Measurements from ENCODE around the gene CDIPT.
A peak's percentile ranks its signal among the peaks of the same experiment; 100 is the strongest.

CDIPT gene

GRCh38 chr16:29903590-29903989, 40.6 kb upstream of the CDIPT start:
- H3K27ac ChIP-seq (ENCODE audit: low read length, poor library complexity, severe bottlenecking) = no peak overlapping the region

GRCh38 chr16:29901607-29901945, 38.5 kb upstream of the CDIPT start:
- 92% methylated on average over 19 of the region's 19 CpGs for WGBS
- H2AFZ ChIP-seq (ENCODE audit: low read depth, low read length) = peak overlapping the region; percentile 30

More at GRCh38 chr16:29903590-29903989, 40.6 kb upstream of the CDIPT start:
- Histone ChIP-seq H2BK120ac (ENCODE audit: low read depth, low read length) (no peak overlapping the region), H3K79me1 (replicated peaks; ENCODE audit: low read length, poor library complexity, severe bottlenecking) (peaks cover 25% of the 10 kb centered on the region), H3K9ac (ENCODE audit: low read length) (no peak overlapping the region), H4K91ac (ENCODE audit: low read length) (no peak overlapping the region), H3K4me2 (ENCODE audit: low read length, poor library complexity, severe bottlenecking) (no peak overlapping the region), H3K14ac (ENCODE audit: low read length in 2 of 2) (no peak overlapping the region), H2AK5ac (ENCODE audit: low read length, severe bottlenecking) (no peak overlapping the region), H2BK15ac (ENCODE audit: low read depth, poor library complexity, severe bottlenecking) (no peak overlapping the region), H3K27me3 (ENCODE audit: control insufficient read depth in 1 of 2, insufficient read depth in 1 of 2, low read length in 2 of 2) (peaks cover 0 to 5% of the 10 kb centered on the region in 2 experiments), H3K23ac (ENCODE audit: low read length in 2 of 2) (no peak overlapping the region), H3K36me3 (ENCODE audit: control insufficient read depth in 1 of 2, insufficient read depth in 2 of 2, low read depth in 1 of 2, low read length in 2 of 2) (peaks cover 12 to 36% of the 10 kb centered on the region in 2 experiments), H3K4ac (ENCODE audit: low read depth in 1 of 2, low read length in 2 of 2) (no peak overlapping the region), H3K18ac (ENCODE audit: low read depth in 1 of 2, low read length in 2 of 2) (no peak overlapping the region), H2AFZ (ENCODE audit: low read depth, low read length) (no peak overlapping the region), H2BK12ac (ENCODE audit: low read length in 2 of 2) (no peak overlapping the region), H4K8ac (ENCODE audit: low read length) (no peak overlapping the region), H3K9me3 (ENCODE audit: control insufficient read depth, low read length) (no peaks in the 10 kb centered on the region), H2BK5ac (ENCODE audit: low read depth, low read length, poor library complexity, severe bottlenecking) (no peak overlapping the region), H3K4me3 (ENCODE audit: insufficient read depth in 1 of 2, low read depth in 1 of 2, low read length in 2 of 2) (no peak overlapping the region), H3K4me1 (ENCODE audit: control insufficient read depth, insufficient read depth, low read depth, low read length) (peaks cover 24% of the 10 kb centered on the region)
- DNase-seq = no peak
- WGBS = 79% methylated on average over 4 of the region's 4 CpGs

GRCh38 chr16:29900888-29901606, 38.0 kb upstream of the CDIPT start:
- Histone ChIP-seq H3K18ac (ENCODE audit: low read depth in 1 of 2, low read length in 2 of 2) (peak overlapping the region in 1 of 2 experiments; percentile 29), H2AFZ (ENCODE audit: low read depth, low read length) (peak overlapping the region; percentile 15), H3K79me1 (replicated peaks; ENCODE audit: low read length, poor library complexity, severe bottlenecking) (peaks cover 27% of the 10 kb centered on the region), H3K23ac (ENCODE audit: low read length in 2 of 2) (no peak overlapping the region), H2BK5ac (ENCODE audit: low read depth, low read length, poor library complexity, severe bottlenecking) (peak overlapping the region; percentile 35), H4K8ac (ENCODE audit: low read length) (peak overlapping the region; percentile 75), H2AK5ac (ENCODE audit: low read length, severe bottlenecking) (peak overlapping the region; percentile 95), H2BK12ac (ENCODE audit: low read length in 2 of 2) (no peak overlapping the region), H3K27ac (ENCODE audit: low read length, poor library complexity, severe bottlenecking) (peak overlapping the region; percentile 92), H3K4me3 (ENCODE audit: insufficient read depth in 1 of 2, low read depth in 1 of 2, low read length in 2 of 2) (peak overlapping the region; percentile 65 to 83), H3K4me1 (ENCODE audit: control insufficient read depth, insufficient read depth, low read depth, low read length) (peaks cover 35% of the 10 kb centered on the region), H3K14ac (ENCODE audit: low read length in 2 of 2) (peak overlapping the region in 1 of 2 experiments; percentile 11), H3K36me3 (ENCODE audit: control insufficient read depth in 1 of 2, insufficient read depth in 2 of 2, low read depth in 1 of 2, low read length in 2 of 2) (peaks cover 0 to 26% of the 10 kb centered on the region in 2 experiments), H3K9me3 (ENCODE audit: control insufficient read depth, low read length) (no peaks in the 10 kb centered on the region), H4K91ac (ENCODE audit: low read length) (no peak overlapping the region), H2BK120ac (ENCODE audit: low read depth, low read length) (no peak overlapping the region), H3K9ac (ENCODE audit: low read length) (peak overlapping the region; percentile 75), H3K4ac (ENCODE audit: low read depth in 1 of 2, low read length in 2 of 2) (no peak overlapping the region), H3K4me2 (ENCODE audit: low read length, poor library complexity, severe bottlenecking) (peak overlapping the region; percentile 96), H2BK15ac (ENCODE audit: low read depth, poor library complexity, severe bottlenecking) (no peak overlapping the region), H3K27me3 (ENCODE audit: control insufficient read depth in 1 of 2, insufficient read depth in 1 of 2, low read length in 2 of 2) (peaks cover 0 to 25% of the 10 kb centered on the region in 2 experiments)
- WGBS = 48% methylated on average over 22 of the region's 31 CpGs
- DNase-seq = no peak

More at GRCh38 chr16:29901607-29901945, 38.5 kb upstream of the CDIPT start:
- Histone ChIP-seq H3K4me3 (ENCODE audit: insufficient read depth in 1 of 2, low read depth in 1 of 2, low read length in 2 of 2) (peak overlapping the region; percentile 65 to 83), H3K9ac (ENCODE audit: low read length) (no peak overlapping the region), H2AK5ac (ENCODE audit: low read length, severe bottlenecking) (peak overlapping the region; percentile 95), H3K4ac (ENCODE audit: low read depth in 1 of 2, low read length in 2 of 2) (no peak overlapping the region), H3K79me1 (replicated peaks; ENCODE audit: low read length, poor library complexity, severe bottlenecking) (peaks cover 30% of the 10 kb centered on the region), H3K27me3 (ENCODE audit: control insufficient read depth in 1 of 2, insufficient read depth in 1 of 2, low read length in 2 of 2) (peaks cover 0 to 22% of the 10 kb centered on the region in 2 experiments), H3K4me1 (ENCODE audit: control insufficient read depth, insufficient read depth, low read depth, low read length) (peaks cover 35% of the 10 kb centered on the region), H4K8ac (ENCODE audit: low read length) (no peak overlapping the region), H3K14ac (ENCODE audit: low read length in 2 of 2) (no peak overlapping the region), H2BK12ac (ENCODE audit: low read length in 2 of 2) (no peak overlapping the region), H2BK15ac (ENCODE audit: low read depth, poor library complexity, severe bottlenecking) (no peak overlapping the region), H2BK120ac (ENCODE audit: low read depth, low read length) (no peak overlapping the region), H4K91ac (ENCODE audit: low read length) (no peak overlapping the region), H3K23ac (ENCODE audit: low read length in 2 of 2) (peak overlapping the region in 1 of 2 experiments; percentile 88), H2BK5ac (ENCODE audit: low read depth, low read length, poor library complexity, severe bottlenecking) (no peak overlapping the region), H3K18ac (ENCODE audit: low read depth in 1 of 2, low read length in 2 of 2) (no peak overlapping the region), H3K4me2 (ENCODE audit: low read length, poor library complexity, severe bottlenecking) (peak overlapping the region; percentile 96), H3K27ac (ENCODE audit: low read length, poor library complexity, severe bottlenecking) (peak overlapping the region; percentile 92), H3K36me3 (ENCODE audit: control insufficient read depth in 1 of 2, insufficient read depth in 2 of 2, low read depth in 1 of 2, low read length in 2 of 2) (peaks cover 3 to 31% of the 10 kb centered on the region in 2 experiments), H3K9me3 (ENCODE audit: control insufficient read depth, low read length) (no peaks in the 10 kb centered on the region)
- DNase-seq = no peak

- peak within 1 kb of the TSS; percentile 75 for H3K9ac ChIP-seq (ENCODE audit: low read length)
- peak within 1 kb of the TSS in 1 of 2 experiments; percentile 29 for H3K18ac ChIP-seq (ENCODE audit: low read depth in 1 of 2, low read length in 2 of 2)
- peaks cover 0 to 27% of the 10 kb centered on the region in 2 experiments for H3K36me3 ChIP-seq (ENCODE audit: control insufficient read depth in 1 of 2, insufficient read depth in 2 of 2, low read depth in 1 of 2, low read length in 2 of 2)
- peak within 1 kb of the TSS in 1 of 2 experiments; percentile 11 for H3K14ac ChIP-seq (ENCODE audit: low read length in 2 of 2)
- peak within 1 kb of the TSS; percentile 92 for H3K27ac ChIP-seq (ENCODE audit: low read length, poor library complexity, severe bottlenecking)
- H2BK5ac ChIP-seq (ENCODE audit: low read depth, low read length, poor library complexity, severe bottlenecking) = peak within 1 kb of the TSS; percentile 73
- no peak within 1 kb of the TSS for H3K23ac ChIP-seq (ENCODE audit: low read length in 2 of 2)
- H3K4me3 ChIP-seq (ENCODE audit: insufficient read depth in 1 of 2, low read depth in 1 of 2, low read length in 2 of 2) = peak within 1 kb of the TSS; percentile 65 to 83
- H4K91ac ChIP-seq (ENCODE audit: low read length) = no peak within 1 kb of the TSS
- peaks cover 26% of the 10 kb centered on the region for H3K79me1 ChIP-seq (replicated peaks; ENCODE audit: low read length, poor library complexity, severe bottlenecking)
- WGBS = 1% methylated on average over 44 of the region's 67 CpGs
- H3K9me3 ChIP-seq (ENCODE audit: control insufficient read depth, low read length) = no peaks in the 10 kb centered on the region
- peak within 1 kb of the TSS; percentile 15 for H2AFZ ChIP-seq (ENCODE audit: low read depth, low read length)
- peaks cover 35% of the 10 kb centered on the region for H3K4me1 ChIP-seq (ENCODE audit: control insufficient read depth, insufficient read depth, low read depth, low read length)
- H2BK12ac ChIP-seq (ENCODE audit: low read length in 2 of 2) = no peak within 1 kb of the TSS
- peak; percentile 90 for DNase-seq
- peaks cover 0 to 32% of the 10 kb centered on the region in 2 experiments for H3K27me3 ChIP-seq (ENCODE audit: control insufficient read depth in 1 of 2, insufficient read depth in 1 of 2, low read length in 2 of 2)
- H3K4me2 ChIP-seq (ENCODE audit: low read length, poor library complexity, severe bottlenecking) = peak within 1 kb of the TSS; percentile 96
- peak within 1 kb of the TSS in 1 of 2 experiments; percentile 26 for H3K4ac ChIP-seq (ENCODE audit: low read depth in 1 of 2, low read length in 2 of 2)
- peak within 1 kb of the TSS; percentile 95 for H2AK5ac ChIP-seq (ENCODE audit: low read length, severe bottlenecking)
- H2BK15ac ChIP-seq (ENCODE audit: low read depth, poor library complexity, severe bottlenecking) = peak within 1 kb of the TSS; percentile 73
- H2BK120ac ChIP-seq (ENCODE audit: low read depth, low read length) = no peak within 1 kb of the TSS
- H4K8ac ChIP-seq (ENCODE audit: low read length) = peak within 1 kb of the TSS; percentile 75
Observed at GRCh38 chr16:29900102-29900887, 37.3 kb upstream of the CDIPT start, which contains the start of gene ASPHD1. Gene ASPHD1, plus strand, starts transcription at chr16:29900488. Its CDS starts 484 bp downstream, at chr16:29900972.

All from mesenchymal stem cell (in vitro differentiated cells and primary cell).